HL-60/S4 treated with phorbol 12-myristate 13-acetate at 8.2 ng/mL for 4 days and 3 days (cell line): ENCODE data around the gene SYNE1.
"Not testable (repeated sequence)": the region's sequence is repeated elsewhere in the genome, so short reads cannot be mapped to it uniquely, and the experiment has no call there.

ENCODE experiments used
- in situ Hi-C: fragments of 300-500 bp; cut with MboI; formaldehyde crosslinking; loops from 2 replicates; pipeline ENCODE4 v1.15.0; 2022; ENCODE audit warnings: low sequenced_read_pairs

SYNE1 gene

GRCh38 chr6:152637296-152638047 lies at the start of gene SYNE1:
TSS of gene SYNE1 (minus strand) at chr6:152637362. CDS start at chr6:152628331, 9,031 bp downstream.
- in situ Hi-C loops = no loop called here

GRCh38 chr6:152685819-152686218 lies 48.7 kb upstream of the SYNE1 start:
- in situ Hi-C loops = no loop called here

GRCh38 chr6:152682935-152683334 lies 45.8 kb upstream of the SYNE1 start:
- in situ Hi-C loops = not testable (repeated sequence)

GRCh38 chr6:152682141-152682540 lies 45.0 kb upstream of the SYNE1 start:
- in situ Hi-C loops = no loop called here

- in situ Hi-C loops = no loop called here
Measured at GRCh38 chr6:152680879-152681517, 43.8 kb upstream of the SYNE1 start.

- in situ Hi-C loops = no loop called here
Measured at GRCh38 chr6:152680151-152680550, 43.0 kb upstream of the SYNE1 start.

GRCh38 chr6:152673236-152673635 lies 36.1 kb upstream of the SYNE1 start:
- in situ Hi-C loops = no loop called here

GRCh38 chr6:152671171-152671570 lies 34.0 kb upstream of the SYNE1 start:
- in situ Hi-C loops = no loop called here

- in situ Hi-C loops = no loop called here
Measured at GRCh38 chr6:152669895-152670294, 32.7 kb upstream of the SYNE1 start.

GRCh38 chr6:152661776-152662175 lies 24.6 kb upstream of the SYNE1 start:
- in situ Hi-C loops = no loop called here

- in situ Hi-C loops = no loop called here
Measured at GRCh38 chr6:152651986-152652385, 14.8 kb upstream of the SYNE1 start.

- in situ Hi-C loops = no loop called here
Measured at GRCh38 chr6:152648105-152648504, 10.9 kb upstream of the SYNE1 start.

- in situ Hi-C loops = not testable (repeated sequence)
Measured at GRCh38 chr6:152646732-152647131, 9.6 kb upstream of the SYNE1 start.

GRCh38 chr6:152642578-152643375 lies 5.6 kb upstream of the SYNE1 start:
- in situ Hi-C loops = no loop called here

GRCh38 chr6:152636609-152637295 lies 410 bp downstream of the SYNE1 start:
- in situ Hi-C loops = no loop called here

- in situ Hi-C loops = no loop called here
Measured at GRCh38 chr6:152636021-152636608, 1.0 kb downstream of the SYNE1 start.

GRCh38 chr6:152634773-152635172 lies 2.4 kb downstream of the SYNE1 start:
- in situ Hi-C loops = no loop called here

- in situ Hi-C loops = no loop called here
Measured at GRCh38 chr6:152632121-152632782, 4.9 kb downstream of the SYNE1 start.

GRCh38 chr6:152631376-152631775 lies 5.8 kb downstream of the SYNE1 start:
- in situ Hi-C loops = no loop called here

- in situ Hi-C loops = no loop called here
Measured at GRCh38 chr6:152630832-152631231, 6.3 kb downstream of the SYNE1 start.
